GM12864 (cell line): ENCODE data around the gene STC2.

Source experiments
- DNase-seq: peaks from one replicate; pipeline ENCODE4 v3.0.0-alpha.2; 2011; ENCODE audit warnings: low read depth
- H3K4me3 ChIP-seq: 2 replicates; pipeline ENCODE4 v1.5.1; 2011; ENCODE audit warnings: mild to moderate bottlenecking, low read depth, low read length, control low read depth
- TF ChIP-seq, protein P1 (sequence below): IDR thresholded peaks from 2 replicates; pipeline ENCODE4 v1.5.1; 2011; ENCODE audit warnings: low read depth, mild to moderate bottlenecking, moderate library complexity, low read length, control low read depth, inconsistent platforms; ENCODE audit errors: missing control alignments

Gene STC2

DNA sequence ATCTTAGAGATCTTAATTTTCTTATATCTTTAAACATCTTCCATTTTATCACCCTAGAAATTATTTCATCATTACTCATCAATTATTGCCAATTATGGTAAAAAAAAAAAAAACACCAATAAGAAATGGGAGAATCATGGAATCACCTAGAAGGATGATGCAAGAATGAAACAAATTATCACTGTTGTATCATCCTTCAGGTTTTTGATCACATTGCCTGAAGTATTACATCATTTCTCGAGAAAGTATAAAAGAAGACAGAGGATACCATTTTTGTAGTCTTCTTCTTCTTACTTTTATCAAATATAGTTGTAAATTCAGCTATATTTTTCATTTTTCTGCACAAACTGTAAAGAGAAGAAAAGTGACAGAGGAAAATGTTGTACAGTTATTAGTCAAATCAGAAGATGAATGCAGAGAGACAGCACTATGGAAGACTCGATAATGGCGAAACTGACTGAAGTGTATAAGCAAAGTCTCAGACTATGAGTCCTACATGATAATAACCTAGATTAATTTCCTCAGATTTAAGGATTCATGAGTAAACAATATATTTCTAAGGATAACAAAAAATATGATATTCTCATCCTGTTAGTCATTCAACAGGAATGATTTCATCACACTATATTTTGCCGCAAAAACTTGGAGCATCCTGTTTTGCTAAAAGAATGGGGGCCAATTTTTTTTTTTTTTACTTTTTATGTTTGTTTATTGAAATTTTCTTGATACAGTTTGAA lies 5.9 kb upstream of the STC2 start:
- TF ChIP-seq, protein P1, sequence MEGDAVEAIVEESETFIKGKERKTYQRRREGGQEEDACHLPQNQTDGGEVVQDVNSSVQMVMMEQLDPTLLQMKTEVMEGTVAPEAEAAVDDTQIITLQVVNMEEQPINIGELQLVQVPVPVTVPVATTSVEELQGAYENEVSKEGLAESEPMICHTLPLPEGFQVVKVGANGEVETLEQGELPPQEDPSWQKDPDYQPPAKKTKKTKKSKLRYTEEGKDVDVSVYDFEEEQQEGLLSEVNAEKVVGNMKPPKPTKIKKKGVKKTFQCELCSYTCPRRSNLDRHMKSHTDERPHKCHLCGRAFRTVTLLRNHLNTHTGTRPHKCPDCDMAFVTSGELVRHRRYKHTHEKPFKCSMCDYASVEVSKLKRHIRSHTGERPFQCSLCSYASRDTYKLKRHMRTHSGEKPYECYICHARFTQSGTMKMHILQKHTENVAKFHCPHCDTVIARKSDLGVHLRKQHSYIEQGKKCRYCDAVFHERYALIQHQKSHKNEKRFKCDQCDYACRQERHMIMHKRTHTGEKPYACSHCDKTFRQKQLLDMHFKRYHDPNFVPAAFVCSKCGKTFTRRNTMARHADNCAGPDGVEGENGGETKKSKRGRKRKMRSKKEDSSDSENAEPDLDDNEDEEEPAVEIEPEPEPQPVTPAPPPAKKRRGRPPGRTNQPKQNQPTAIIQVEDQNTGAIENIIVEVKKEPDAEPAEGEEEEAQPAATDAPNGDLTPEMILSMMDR, result no peak
- H3K4me3 ChIP-seq, result no peak overlapping the region
- DNase-seq, result no peak

DNA sequence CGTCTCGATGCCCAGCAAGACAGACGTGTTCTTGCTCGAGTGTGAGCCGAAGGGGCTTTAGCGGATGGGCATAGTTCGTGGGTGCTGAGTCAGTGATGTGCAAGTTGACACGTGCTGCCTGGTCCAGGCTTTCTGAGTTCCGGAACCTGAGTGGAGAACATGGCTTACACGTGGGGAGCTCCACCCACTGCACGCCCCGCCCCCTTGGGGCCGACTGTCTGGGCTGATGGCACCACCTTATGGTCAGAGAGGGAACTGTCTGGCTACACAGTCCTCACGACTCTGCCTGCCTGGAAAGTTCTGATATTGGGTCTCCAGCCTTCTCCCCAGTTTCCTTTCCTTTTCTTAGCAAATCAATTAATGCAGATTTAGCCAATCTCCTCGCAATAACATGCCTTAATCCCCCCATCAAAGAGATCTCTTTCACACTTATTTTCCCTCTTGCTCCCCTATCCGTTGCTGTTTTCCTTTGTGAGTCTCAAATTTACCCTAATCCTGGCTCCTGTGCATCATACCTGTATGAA lies 3.8 kb upstream of the STC2 start:
- TF ChIP-seq, protein P1, result peak; percentile 98
- peak; percentile 63 for DNase-seq

DNA sequence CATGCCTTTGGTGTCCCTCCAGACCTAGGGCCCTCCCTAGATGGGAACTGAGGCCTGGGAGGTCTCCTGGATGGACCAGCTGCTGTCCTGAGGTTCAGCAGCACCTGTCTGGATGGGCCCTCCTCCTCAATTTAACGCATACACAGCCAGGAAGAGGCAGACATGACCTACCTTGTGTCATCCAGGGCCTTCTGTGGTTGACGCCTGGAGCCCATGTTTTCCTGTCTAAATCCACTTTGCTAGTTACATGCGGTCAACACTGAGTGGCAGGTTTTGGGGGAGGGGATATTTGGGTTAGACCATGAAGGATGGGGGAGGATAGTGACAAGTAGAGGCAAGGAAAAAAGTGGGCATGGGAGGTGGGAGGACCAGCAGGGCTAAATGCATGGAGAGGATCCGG lies 3.1 kb upstream of the STC2 start:
- TF ChIP-seq, protein P1, result no peak
- H3K4me3 ChIP-seq, result no peak overlapping the region
- DNase-seq, result no peak

More for the DNA sequence above, 3.8 kb upstream of the STC2 start:
- H3K4me3 ChIP-seq, result no peak overlapping the region

DNA sequence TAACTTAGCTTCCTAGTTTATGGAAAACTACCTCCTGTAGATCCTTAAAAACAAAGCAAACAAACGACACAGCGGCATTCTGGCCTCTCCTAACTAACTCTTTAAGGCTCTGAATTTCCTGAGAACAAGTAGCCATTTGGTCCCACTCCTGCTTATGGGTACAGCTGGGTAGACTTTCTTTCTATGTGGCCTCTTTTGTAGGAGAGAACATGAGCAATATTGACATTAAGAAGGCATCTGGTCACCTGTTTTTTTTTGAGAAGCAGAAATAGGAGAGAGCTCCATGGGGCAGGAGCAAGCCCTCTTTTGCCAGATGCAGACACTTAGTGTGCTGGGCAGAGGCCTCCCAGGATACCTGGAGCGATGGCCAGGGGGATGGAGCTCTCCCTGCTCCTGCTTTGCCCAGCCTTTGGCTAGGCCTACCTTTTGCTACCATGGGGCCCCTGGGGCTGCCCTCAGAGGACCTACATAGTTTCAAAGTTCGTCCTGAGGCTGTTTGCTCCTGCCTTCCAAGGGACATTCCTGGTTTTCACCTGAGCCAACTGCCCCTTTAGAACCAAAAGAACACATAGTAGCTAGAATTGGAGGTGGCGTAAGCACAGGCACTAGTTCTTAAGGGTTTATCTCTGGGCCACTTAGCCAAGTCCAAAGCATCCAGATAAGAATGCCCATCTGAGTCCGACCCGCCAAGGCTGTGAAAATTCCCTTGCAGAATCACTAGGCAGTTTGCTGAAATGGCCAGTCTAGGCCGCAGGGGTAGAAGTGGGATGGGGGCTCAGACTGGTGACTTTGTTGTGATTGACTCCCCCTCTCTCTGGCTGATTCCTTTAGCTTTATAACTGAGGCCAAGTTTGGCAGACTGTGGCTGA lies 2.4 kb upstream of the STC2 start:
- no peak for DNase-seq
- TF ChIP-seq, protein P1, result no peak
- H3K4me3 ChIP-seq, result peak overlapping the region; percentile 66; the same call in 1 of the 2 replicates

DNA sequence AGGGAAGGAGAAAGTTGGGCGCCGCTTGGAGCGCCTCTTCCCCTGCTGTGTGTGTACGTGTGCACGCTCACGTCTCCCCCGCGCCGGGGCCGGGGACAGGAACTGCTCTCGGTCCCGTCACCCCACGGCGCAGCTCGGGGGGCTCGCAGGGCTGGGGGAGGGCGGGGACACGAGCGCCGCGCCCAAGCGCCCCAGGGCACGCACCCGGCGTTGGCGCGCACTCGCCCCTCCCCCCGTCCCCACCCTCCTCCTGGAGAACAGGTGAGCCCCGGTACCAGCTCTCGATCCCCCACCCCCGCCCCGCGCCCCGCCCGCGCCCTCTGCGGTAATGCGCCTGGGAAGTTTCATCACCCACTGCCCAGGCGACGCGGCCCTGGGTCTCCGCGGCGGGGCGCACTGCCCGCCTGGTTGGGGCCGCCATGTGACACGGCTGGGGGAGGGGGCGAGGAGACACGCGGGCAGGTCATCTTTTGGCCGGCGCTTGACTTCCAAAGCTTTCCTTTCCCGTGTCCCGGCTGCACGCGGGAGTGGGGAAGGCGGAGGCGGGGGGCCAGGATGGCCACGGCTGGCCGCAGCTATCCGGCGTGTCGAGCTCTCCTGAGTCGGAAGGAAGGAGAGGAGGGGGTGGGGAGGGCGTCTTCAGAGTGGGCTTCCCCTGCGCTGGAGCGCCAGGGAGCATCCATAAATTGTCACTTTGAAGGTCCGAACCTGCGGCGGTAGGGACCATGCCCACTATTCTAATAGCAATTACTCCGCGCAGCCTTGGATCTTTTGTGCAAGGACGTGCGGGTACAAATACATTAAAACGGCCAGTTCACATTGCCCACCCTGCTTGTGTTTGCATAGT lies 1.5 kb upstream of the STC2 start:
- TF ChIP-seq, protein P1, result no peak
- no peak for DNase-seq
- H3K4me3 ChIP-seq, result peak overlapping the region; percentile 66

DNA sequence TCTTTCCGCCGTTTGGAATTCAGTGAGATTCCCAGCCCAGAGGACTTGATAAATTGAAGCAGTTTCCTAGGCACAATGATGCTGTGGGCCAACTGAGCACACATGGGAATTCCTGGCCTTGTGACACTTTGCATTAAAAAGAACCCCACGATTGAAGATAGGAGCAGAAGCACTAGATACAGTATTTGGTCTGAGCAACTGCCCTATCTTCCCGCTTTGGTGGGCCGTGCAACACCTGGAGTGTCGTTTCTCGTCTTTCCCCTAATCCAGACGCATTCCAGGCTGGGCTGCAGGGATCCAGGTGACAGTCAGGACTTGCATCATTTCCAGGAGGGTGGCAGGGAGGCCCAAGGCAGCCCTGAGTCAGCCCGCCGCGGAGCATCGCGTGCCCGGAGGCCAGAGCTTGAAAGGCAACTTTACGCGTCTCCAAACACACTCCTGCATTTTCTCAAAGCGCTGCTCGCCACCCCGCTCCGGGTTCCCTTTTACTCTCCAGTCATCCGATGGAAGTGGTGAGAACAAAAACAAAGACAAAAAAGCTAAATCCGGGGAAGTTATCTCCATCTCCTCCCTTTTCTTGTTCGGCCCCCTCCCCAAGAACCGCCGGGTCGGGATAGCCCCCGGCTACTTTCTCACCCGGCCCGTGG lies 753 bp upstream of the STC2 start:
- peak overlapping the region; percentile 66 for H3K4me3 ChIP-seq
- DNase-seq, result no peak
- TF ChIP-seq, protein P1, result no peak
